H1 (cell line): Measurements from ENCODE around the gene NUDT7. TPM values are rescaled to one million over a fixed set of nuclear protein-coding genes. Genes with fewer than 3 reads are reported as not detected.

ENCODE experiments used
- CTCF ChIA-PET: fragments of 300-600 bp; sonication (Branson Sonifier 250); formaldehyde crosslinking; loops from one replicate; lab custom pipeline; 2021; ENCODE audit not compliant: partially characterized antibody; lab: Charles Lee
- POLR2A ChIA-PET: fragments of 300-600 bp; sonication (Branson Sonifier 250); formaldehyde crosslinking; loops from one replicate; lab custom pipeline; 2021; ENCODE audit warnings: inconsistent platforms; ENCODE audit not compliant: partially characterized antibody; lab: Charles Lee
- DNase-seq, 2 experiments: peaks; one replicate each; pipeline versions ENCODE4 v3.0.0 to v3.0.0-alpha.2; 2010 to 2022; ENCODE audit warnings: low spot score in 2 of 2, low read depth in 1 of 2, mixed read lengths in 1 of 2
- FAIRE-seq: peaks from 2 replicates; lab custom pipeline; 2011; peaks lifted over from hg19 to GRCh38; lab: Jason Lieb, UNC
- H2AFZ ChIP-seq: 2 replicates; pipeline ENCODE4 v1.8.1; 2012; ENCODE audit warnings: low read length, inconsistent platforms
- H2AK5ac ChIP-seq: 2 replicates; pipeline ENCODE4 v1.6.1; 2013; ENCODE audit warnings: low read depth, low read length
- H2BK120ac ChIP-seq: replicated peaks from 2 replicates; pipeline ENCODE3; 2013; ENCODE audit warnings: low read depth, low read length, inconsistent platforms
- H2BK12ac ChIP-seq: 2 replicates; pipeline ENCODE4 v1.6.1; 2013; ENCODE audit warnings: low read depth, low read length
- H2BK15ac ChIP-seq: 2 replicates; pipeline ENCODE4 v1.6.1; 2013; ENCODE audit warnings: low read length
- H2BK20ac ChIP-seq: 2 replicates; pipeline ENCODE4 v1.6.1; 2013; ENCODE audit warnings: low read length
- H2BK5ac ChIP-seq: 2 replicates; pipeline ENCODE4 v1.6.1; 2013; ENCODE audit warnings: low read depth, low read length
- H3K14ac ChIP-seq: 2 replicates; pipeline ENCODE4 v1.6.1; 2013; ENCODE audit warnings: inconsistent platforms; ENCODE audit not compliant: insufficient read length
- H3K18ac ChIP-seq: 2 replicates; pipeline ENCODE4 v1.6.1; 2013; ENCODE audit warnings: low read length; ENCODE audit errors: extremely low read depth
- H3K23ac ChIP-seq: 2 replicates; pipeline ENCODE4 v1.6.1; 2013; ENCODE audit warnings: inconsistent platforms; ENCODE audit not compliant: insufficient read length
- H3K23me2 ChIP-seq: 2 replicates; pipeline ENCODE4 v1.6.1; 2013; ENCODE audit warnings: low read depth, low read length
- H3K27ac ChIP-seq: 2 replicates; pipeline ENCODE4 v1.6.1; 2011; ENCODE audit warnings: low read depth, low read length, inconsistent platforms
- H3K27me3 ChIP-seq, 4 experiments: replicated peaks in 1 of 4; 1 replicate in 1 of 4; 2 replicates in 3 of 4; pipeline versions ENCODE4 v1.6.1 to v1.8.1; 2011 to 2013; ENCODE audit warnings: low read length in 3 of 4, mild to moderate bottlenecking in 3 of 4, inconsistent platforms in 2 of 4, mixed read lengths in 2 of 4, moderate library complexity in 1 of 4; ENCODE audit not compliant: control insufficient read depth in 3 of 4, insufficient read depth in 3 of 4; ENCODE audit errors: extremely low read depth in 1 of 4
- H3K36me3 ChIP-seq, 4 experiments: 2 replicates each; pipeline versions ENCODE4 v1.6.1 to v1.8.1; 2011 to 2013; ENCODE audit warnings: mild to moderate bottlenecking in 4 of 4, low read length in 3 of 4, moderate library complexity in 2 of 4, control low read depth in 1 of 4, inconsistent platforms in 1 of 4; ENCODE audit not compliant: insufficient read depth in 4 of 4, control insufficient read depth in 2 of 4
- H3K4ac ChIP-seq: replicated peaks from 2 replicates; pipeline ENCODE3; 2013; ENCODE audit warnings: low read length, low read depth, mixed read lengths, inconsistent platforms; ENCODE audit not compliant: insufficient read length
- H3K4me1 ChIP-seq, 4 experiments: replicated peaks in 1 of 4; 1 replicate in 1 of 4; 2 replicates in 3 of 4; pipeline versions ENCODE4 v1.6.1 to v1.8.1; 2011 to 2013; ENCODE audit warnings: low read length in 3 of 4, inconsistent platforms in 2 of 4, mixed read lengths in 1 of 4; ENCODE audit not compliant: insufficient read depth in 4 of 4, control insufficient read depth in 3 of 4
- H3K4me2 ChIP-seq, 2 experiments: 2 replicates each; pipeline versions ENCODE4 v1.6.1 to v1.8.1; 2011 to 2013; ENCODE audit warnings: low read depth in 2 of 2, low read length in 2 of 2, control low read depth in 1 of 2, inconsistent platforms in 1 of 2, mild to moderate bottlenecking in 1 of 2; ENCODE audit not compliant: insufficient read depth in 1 of 2
- H3K4me3 ChIP-seq, 4 experiments: fragments of 200-600, 300-600 bp in 1 of 4; sonication (generic), shearing (Covaris generic), sonication (Bioruptor Twin) in 1 of 4; 2 replicates each; pipeline versions ENCODE4 v1.5.1 to v1.8.1; 2011 to 2016; ENCODE audit warnings: low read length in 4 of 4, low read depth in 3 of 4, control low read depth in 2 of 4, inconsistent platforms in 2 of 4, mild to moderate bottlenecking in 2 of 4, mixed read lengths in 1 of 4, moderate library complexity in 1 of 4; ENCODE audit not compliant: insufficient read depth in 2 of 4; ENCODE audit errors: extremely low read depth in 1 of 4
- H3K56ac ChIP-seq: replicated peaks from 2 replicates; pipeline ENCODE3; 2013; ENCODE audit warnings: low read depth, mild to moderate bottlenecking, mixed read lengths, low read length, inconsistent platforms; ENCODE audit not compliant: insufficient read length
- H3K79me1 ChIP-seq: 2 replicates; pipeline ENCODE4 v1.6.1; 2013; ENCODE audit warnings: low read depth, low read length, control low read depth
- H3K79me2 ChIP-seq, 2 experiments: 2 replicates each; pipeline versions ENCODE4 v1.6.1 to v1.8.1; 2012 to 2013; ENCODE audit warnings: low read length in 2 of 2, mild to moderate bottlenecking in 2 of 2, inconsistent platforms in 1 of 2; ENCODE audit not compliant: insufficient read depth in 2 of 2, control insufficient read depth in 1 of 2
- H3K9ac ChIP-seq, 4 experiments: replicated peaks in 1 of 4; 1 replicate in 1 of 4; 2 replicates in 3 of 4; pipeline versions ENCODE4 v1.6.1 to v1.8.1; 2011 to 2013; ENCODE audit warnings: low read depth in 3 of 4, low read length in 3 of 4, control low read depth in 2 of 4, mild to moderate bottlenecking in 2 of 4, moderate library complexity in 2 of 4, inconsistent platforms in 1 of 4; ENCODE audit errors: extremely low read depth in 1 of 4
- H3K9me3 ChIP-seq, 2 experiments: 2 replicates each; pipeline versions ENCODE4 v1.6.1 to v1.8.1; 2012 to 2013; ENCODE audit warnings: mild to moderate bottlenecking in 2 of 2, moderate library complexity in 2 of 2, control low read depth in 1 of 2, inconsistent platforms in 1 of 2, low read depth in 1 of 2, low read length in 1 of 2, mixed read lengths in 1 of 2; ENCODE audit not compliant: insufficient read depth in 2 of 2
- H4K20me1 ChIP-seq, 2 experiments: replicated peaks in 1 of 2; 2 replicates each; pipeline versions ENCODE3 to v1.8.1; 2011 to 2013; ENCODE audit warnings: inconsistent platforms in 2 of 2, low read length in 2 of 2, mild to moderate bottlenecking in 1 of 2; ENCODE audit not compliant: insufficient read depth in 2 of 2, control insufficient read depth in 1 of 2
- H4K5ac ChIP-seq: 2 replicates; pipeline ENCODE4 v1.6.1; 2013; ENCODE audit warnings: low read length, low read depth, mixed read lengths, inconsistent platforms; ENCODE audit not compliant: insufficient read length
- H4K8ac ChIP-seq: 2 replicates; pipeline ENCODE4 v1.8.0; 2013; ENCODE audit warnings: mild to moderate bottlenecking, moderate library complexity, low read length, inconsistent platforms; ENCODE audit not compliant: insufficient read depth; ENCODE audit errors: extremely low read depth
- H4K91ac ChIP-seq: replicated peaks from 2 replicates; pipeline ENCODE3; 2013; ENCODE audit warnings: low read length, mixed read lengths, inconsistent platforms; ENCODE audit not compliant: insufficient read length
- CTCF ChIP-seq, 3 experiments: IDR thresholded peaks; 1 replicate in 2 of 3; 2 replicates in 1 of 3; pipeline versions ENCODE4 v1.5.1 to v1.6.1; 2011; ENCODE audit warnings: low read length in 3 of 3, mild to moderate bottlenecking in 3 of 3, inconsistent platforms in 2 of 3, low read depth in 1 of 3, moderate library complexity in 1 of 3; ENCODE audit not compliant: insufficient read depth in 1 of 3; ENCODE audit errors: control extremely low read depth in 1 of 3
- SAP30 ChIP-seq: fragments of 300-600 bp; sonication (generic); IDR thresholded peaks from 2 replicates; pipeline ENCODE4 v1.7.1; 2012; ENCODE audit warnings: low read length, moderate library complexity, mild to moderate bottlenecking, inconsistent platforms; ENCODE audit not compliant: insufficient read depth, insufficient replicate concordance
- TAF7 ChIP-seq: optimal IDR thresholded peaks from 2 replicates; pipeline ENCODE3; 2011; ENCODE audit warnings: low read depth, mild to moderate bottlenecking, inconsistent platforms, low read length, moderate library complexity, borderline replicate concordance
- WGBS, 2 experiments: shearing (Covaris generic) in 1 of 2; methylation state at CpG; one replicate each; pipeline versions ENCODE4 v1.1.6 to v1.1.7; 2013 to 2015; ENCODE audit warnings: low lambda C conversion rate in 2 of 2, mixed read lengths in 2 of 2, inconsistent platforms in 1 of 2, low coverage in 1 of 2, missing lambda C conversion rate in 1 of 2; ENCODE audit not compliant: insufficient replicate concordance in 2 of 2, insufficient coverage in 1 of 2, insufficient read length in 1 of 2; ENCODE audit errors: extremely low coverage in 1 of 2, missing lambda C conversion rate in 1 of 2; 5-methylcytosine and 5-hydroxymethylcytosine counted together
- polyA plus RNA-seq, 7 experiments: library from polyadenylated mRNA; depleted of rRNA in 3 of 7; stranded (reverse) in 5 of 7; unstranded in 2 of 7; fragments of >200 nt in 5 of 7; fragments of 200-250 nt in 2 of 7; gene quantifications; 1 replicate in 5 of 7; 2 replicates in 1 of 7; 4 replicates in 1 of 7; pipeline versions ENCODE4 v1.2.1 to v1.2.3, GENCODE V29; 2011 to 2013; ENCODE audit warnings: missing spikeins in 2 of 7, mixed read lengths in 2 of 7
- total RNA-seq: library from RNA; stranded (reverse); fragmentation: NEBNext Ultra II Directional; extraction: Animal tissue kit (Norgen Biotek cat#: 25700); gene quantifications from 2 replicates; pipeline ENCODE4 v1.2.1, GENCODE V29; 2021

The NUDT7 gene
- total and polyA plus RNA-seq, 2 of the 8 experiments (the other 6 are each of a cell fraction or from before 2014, with no cell fraction given): 8.8 to 19.7 TPM

GRCh38 chr16:77744141-77744540 is 21.8 kb downstream of the NUDT7 start:
- 83% methylated on average over 4 of the region's 4 CpGs; no CpG with 5 or more reads in 1 of the 2 experiments for WGBS, 2 experiments

More at GRCh38 chr16:77744141-77744540, 21.8 kb downstream of the NUDT7 start:
- H3K4me1 ChIP-seq: no peaks in the 10 kb centered on the region
- ChIA-PET CTCF (interaction anchor here (0.8 to 1.4 kb wide), 2 partner anchors 178 to 507 kb away, joined by 3 read pairs; no protein-coding TSS in a partner anchor), POLR2A (no interaction called here)
- H3K4ac ChIP-seq: no peak overlapping the region
- no peak overlapping the region for H3K14ac ChIP-seq
- FAIRE-seq (no peak), DNase-seq (no peak)
- no peak overlapping the region for H3K23ac ChIP-seq
- no peak overlapping the region for H4K8ac ChIP-seq
- no peak overlapping the region for H3K4me3 ChIP-seq
- H3K27ac ChIP-seq: no peak overlapping the region
- H4K5ac ChIP-seq: no peak overlapping the region
- H3K79me1 ChIP-seq: no peaks in the 10 kb centered on the region
- no peak overlapping the region for H3K4me2 ChIP-seq
- no peak overlapping the region for H4K91ac ChIP-seq
- H3K56ac ChIP-seq: no peak overlapping the region
- H2BK20ac ChIP-seq: no peak overlapping the region
- H3K9me3 ChIP-seq: no peaks in the 10 kb centered on the region
- no peaks in the 10 kb centered on the region for H3K79me2 ChIP-seq
- no peak overlapping the region for H3K18ac ChIP-seq
- no peak overlapping the region for H3K9ac ChIP-seq
- H2BK120ac ChIP-seq: no peak overlapping the region
- H2AFZ ChIP-seq: no peak overlapping the region
- no peaks in the 10 kb centered on the region for H3K27me3 ChIP-seq
- no peak overlapping the region for H2BK5ac ChIP-seq
- H2BK15ac ChIP-seq: no peak overlapping the region
- no peak overlapping the region for H2BK12ac ChIP-seq
- no peaks in the 10 kb centered on the region for H4K20me1 ChIP-seq
- H2AK5ac ChIP-seq: no peak overlapping the region
- H3K36me3 ChIP-seq: no peaks in the 10 kb centered on the region
- no peaks in the 10 kb centered on the region for H3K23me2 ChIP-seq
- TF ChIP-seq SAP30 (no peak), TAF7 (no peak), CTCF (IDR thresholded peaks at IDR 0.05; ENCODE audit: control extremely low read depth in 1 of 3, insufficient read depth in 1 of 3, low read depth in 1 of 3, low read length in 3 of 3) (no peak)
